Testis (tissue), 2 donors: ENCODE measurements around the gene EDN3.

Experiments
- CTCF ChIP-seq, 3 experiments: fragments of 450-650 bp in 2 of 3; fragments of 200-600 bp in 1 of 3; sonication (generic) in 1 of 3; IDR thresholded peaks; one replicate each; pipeline ENCODE4 v1.5.1; 2016 to 2019; ENCODE audit warnings: antibody characterized with exemption in 3 of 3, mild to moderate bottlenecking in 2 of 3, moderate library complexity in 1 of 3
- POLR2A ChIP-seq: fragments of 450-650 bp; IDR thresholded peaks from one replicate; pipeline ENCODE4 v1.6.1; 2017; ENCODE audit warnings: antibody characterized with exemption, mild to moderate bottlenecking, moderate library complexity

GRCh38 chr20:59325142-59325523, 24.7 kb downstream of the EDN3 start:
- TF ChIP-seq POLR2A (no peak), CTCF (IDR thresholded peaks at IDR 0.05) (no peak)
